Activated B cell treated with CpG ODN at 0.5 μM for 24 hours (primary cell): ENCODE results near the gene GATA3. TPM values are rescaled to one million over a fixed set of nuclear protein-coding genes. Genes with fewer than 3 reads are reported as not detected.

Source experiments
- ATAC-seq: fragments of 200-7000 bp; cut with Tn5 transposase; one replicate; pipeline ENCODE4 v1.10.0; 2021; ENCODE audit warnings: low read depth, mild to moderate bottlenecking, moderate library complexity
- CTCF ChIA-PET: fragments of 350-600 bp; sonication (Branson Sonifier 250); formaldehyde crosslinking; loops from one replicate; lab custom pipeline; 2021; ENCODE audit warnings: antibody characterized with exemption; lab: Charles Lee
- POLR2A ChIA-PET: fragments of 350-600 bp; sonication (Branson Sonifier 250); formaldehyde crosslinking; loops from one replicate; lab custom pipeline; 2021; ENCODE audit warnings: antibody characterized with exemption; lab: Charles Lee
- DNase-seq: peaks from one replicate; pipeline ENCODE4 v3.0.0; 2022
- H3K27ac Mint-ChIP-seq: one replicate; pipeline ENCODE4 v1.8.0; 2020; ENCODE audit warnings: mixed read lengths
- H3K27me3 Mint-ChIP-seq: one replicate; pipeline ENCODE4 v1.8.0; 2021; ENCODE audit warnings: mixed read lengths
- H3K36me3 Mint-ChIP-seq: one replicate; pipeline ENCODE4 v1.8.0; 2021; ENCODE audit warnings: low read depth, mixed read lengths
- H3K4me1 Mint-ChIP-seq: one replicate; pipeline ENCODE4 v1.8.0; 2021; ENCODE audit warnings: mixed read lengths
- H3K4me3 Mint-ChIP-seq: one replicate; pipeline ENCODE4 v1.8.0; 2020; ENCODE audit warnings: mild to moderate bottlenecking, mixed read lengths
- H3K9me3 Mint-ChIP-seq: one replicate; pipeline ENCODE4 v1.8.0; 2020; ENCODE audit warnings: mixed read lengths
- CTCF ChIP-seq: fragments of 200-600 bp; IDR thresholded peaks from one replicate; pipeline ENCODE4 v1.8.0; 2022; ENCODE audit warnings: antibody characterized with exemption, mild to moderate bottlenecking
- intact Hi-C: fragments of 100-400 bp; cut with micrococcal nuclease; formaldehyde crosslinking; loops from one replicate; pipeline ENCODE4 v1.15.1; 2024
- total RNA-seq: library from RNA; stranded (reverse); gene quantifications from 2 replicates; pipeline ENCODE4 v1.2.3, GENCODE V29; 2022

Gene GATA3
- total RNA-seq, 1 donor from 2014 or later: 0.53 TPM

- POLR2A ChIA-PET: no interaction called here
- H3K4me1 Mint-ChIP-seq: no peaks in the 10 kb centered on the region
- H3K27me3 Mint-ChIP-seq: no peaks in the 10 kb centered on the region
Measured at GRCh38 chr10:8096931-8097330, 42.4 kb downstream of the GATA3 start.

DNA sequence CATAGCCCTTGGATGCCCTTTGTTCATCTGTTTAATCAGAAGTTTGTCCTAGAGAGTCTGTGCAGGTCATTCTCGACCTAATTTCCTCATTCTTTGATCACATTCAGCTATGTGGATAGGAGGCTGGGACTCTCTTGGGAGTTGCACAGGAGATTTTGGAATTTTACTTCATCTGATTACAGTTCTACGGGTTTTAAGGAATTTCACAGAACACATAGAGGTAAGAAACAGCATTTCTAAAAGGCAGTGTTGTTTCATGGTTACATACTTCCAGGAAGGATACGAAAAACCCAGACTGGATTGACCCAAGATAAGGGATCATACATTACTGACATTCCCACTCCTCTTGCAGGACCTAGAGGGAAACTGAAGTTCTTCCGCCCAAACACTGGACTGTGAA, 45.9 kb downstream of the GATA3 start:
- CTCF ChIA-PET: no interaction called here

More at GRCh38 chr10:8096931-8097330, 42.4 kb downstream of the GATA3 start:
- Mint-ChIP-seq H3K36me3 (no peaks in the 10 kb centered on the region), H3K27ac (no peak overlapping the region), H3K9me3 (no peaks in the 10 kb centered on the region), H3K4me3 (no peak overlapping the region)
- CTCF ChIA-PET: no interaction called here
- ATAC-seq (no peak), DNase-seq (no peak)
- intact Hi-C loops: no loop called here
- TF ChIP-seq CTCF: no peak

DNA sequence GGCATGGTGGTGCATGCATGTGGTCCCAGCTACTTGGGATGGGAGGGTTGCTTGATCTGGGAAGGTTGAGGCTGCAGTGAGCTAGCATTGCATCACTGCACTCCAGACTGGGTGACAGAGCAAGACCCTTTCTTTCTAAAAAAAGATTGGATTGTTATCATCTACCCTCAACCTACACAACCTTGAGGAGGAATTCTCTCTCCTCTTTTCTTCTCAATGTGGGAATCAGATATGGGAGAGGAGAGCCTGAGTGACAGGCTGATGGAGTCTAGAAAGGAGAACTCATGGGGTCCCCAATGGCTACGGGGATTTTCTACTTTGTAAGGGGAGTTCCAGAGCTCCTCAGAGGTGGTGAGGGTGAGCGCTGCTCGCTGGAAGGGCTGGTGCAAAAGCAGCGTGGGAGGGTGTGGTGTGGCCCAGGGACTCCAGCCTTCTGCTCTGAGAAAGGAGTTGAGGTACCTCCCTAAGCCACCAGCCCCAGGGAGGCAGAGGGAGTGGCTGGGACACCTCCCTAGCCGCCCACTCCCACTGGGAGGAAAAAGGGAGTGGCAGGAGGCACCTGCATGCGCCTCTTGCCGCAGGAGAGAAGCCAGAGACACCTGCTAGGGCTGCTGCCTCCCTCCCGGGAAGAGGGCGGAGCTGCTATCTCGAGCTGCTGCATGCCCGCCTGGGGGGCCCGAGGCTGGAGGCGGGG, 48.4 kb downstream of the GATA3 start:
- H3K4me3 Mint-ChIP-seq: no peak overlapping the region

More for the DNA sequence above, 45.9 kb downstream of the GATA3 start:
- DNase-seq: no peak
- H3K4me3 Mint-ChIP-seq: no peak overlapping the region
- no peaks in the 10 kb centered on the region for H3K36me3 Mint-ChIP-seq
- TF ChIP-seq CTCF: no peak
- peaks cover 2% of the 10 kb centered on the region for H3K27me3 Mint-ChIP-seq
- ATAC-seq: no peak
- H3K4me1 Mint-ChIP-seq: no peaks in the 10 kb centered on the region
- POLR2A ChIA-PET: no interaction called here
- intact Hi-C loops: no loop called here
- no peak overlapping the region for H3K27ac Mint-ChIP-seq
- H3K9me3 Mint-ChIP-seq: no peaks in the 10 kb centered on the region

DNA sequence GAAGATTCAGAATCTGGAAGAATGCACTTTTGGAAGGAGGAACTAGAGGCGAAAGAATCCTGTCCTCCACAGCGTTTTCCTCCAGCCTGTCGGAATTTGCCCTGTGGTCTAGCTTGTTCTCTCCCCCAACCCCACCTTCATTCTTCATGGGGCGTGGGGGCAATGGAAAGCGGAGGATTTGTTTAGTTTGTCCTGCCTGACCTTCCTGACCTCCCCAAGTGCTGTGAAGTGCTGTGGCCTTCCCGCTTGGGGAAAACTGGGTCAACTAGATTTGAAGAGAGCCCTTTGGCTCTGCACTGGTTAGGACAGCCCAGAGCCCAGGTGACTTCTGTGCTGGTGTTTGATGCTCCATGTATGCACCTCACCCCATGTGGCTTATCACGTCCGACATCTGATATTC, 49.1 kb downstream of the GATA3 start:
- DNase-seq: no peak
- ATAC-seq: no peak
- no peak overlapping the region for H3K4me3 Mint-ChIP-seq
- no peak for TF ChIP-seq CTCF
- CTCF ChIA-PET: no interaction called here
- H3K27ac Mint-ChIP-seq: no peak overlapping the region
- no peaks in the 10 kb centered on the region for H3K36me3 Mint-ChIP-seq
- intact Hi-C loops: no loop called here
- H3K27me3 Mint-ChIP-seq: peaks cover 5% of the 10 kb centered on the region
- POLR2A ChIA-PET: no interaction called here
- no peaks in the 10 kb centered on the region for H3K4me1 Mint-ChIP-seq
- no peaks in the 10 kb centered on the region for H3K9me3 Mint-ChIP-seq

More for the DNA sequence above, 48.4 kb downstream of the GATA3 start:
- no peak for TF ChIP-seq CTCF
- no peaks in the 10 kb centered on the region for H3K9me3 Mint-ChIP-seq
- H3K4me1 Mint-ChIP-seq: no peaks in the 10 kb centered on the region
- ATAC-seq (no peak), DNase-seq (no peak)
- H3K27ac Mint-ChIP-seq: no peak overlapping the region
- intact Hi-C loops: no loop called here
- H3K36me3 Mint-ChIP-seq: no peaks in the 10 kb centered on the region
- peaks cover 5% of the 10 kb centered on the region for H3K27me3 Mint-ChIP-seq
- POLR2A ChIA-PET: no interaction called here
- CTCF ChIA-PET: no interaction called here

DNA sequence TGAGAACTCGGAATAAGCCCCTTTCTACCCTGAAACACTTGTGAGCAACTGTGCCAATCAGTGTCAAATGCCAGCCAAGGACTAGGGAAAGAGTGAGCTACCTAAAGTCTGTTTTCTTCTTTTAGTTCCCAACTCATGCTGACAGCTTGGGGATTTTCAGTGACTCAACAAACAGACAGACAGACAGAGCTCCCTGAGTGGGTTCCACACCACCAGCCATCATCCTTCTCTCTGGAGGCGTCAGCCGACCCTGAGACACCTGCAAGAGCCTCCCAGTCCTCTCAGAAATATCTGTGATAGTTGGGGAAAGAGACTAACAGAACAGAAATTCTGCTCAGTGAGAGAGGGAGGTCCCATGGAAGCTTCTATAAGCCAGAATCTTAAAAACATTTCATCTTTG, 49.5 kb downstream of the GATA3 start:
- intact Hi-C loops: no loop called here
- ATAC-seq: no peak
- no peak for DNase-seq
- H3K4me1 Mint-ChIP-seq: no peaks in the 10 kb centered on the region
- CTCF ChIA-PET: no interaction called here
- no peaks in the 10 kb centered on the region for H3K9me3 Mint-ChIP-seq
- H3K4me3 Mint-ChIP-seq: no peak overlapping the region
- no peak overlapping the region for H3K27ac Mint-ChIP-seq
- H3K36me3 Mint-ChIP-seq: no peaks in the 10 kb centered on the region
- no peak for TF ChIP-seq CTCF
- H3K27me3 Mint-ChIP-seq: peaks cover 5% of the 10 kb centered on the region
- POLR2A ChIA-PET: no interaction called here
